ES-I3 (cell line): ENCODE measurements around the gene DHH.
"Not testable (repeated sequence)": the region's sequence is repeated elsewhere in the genome, so short reads cannot be mapped to it uniquely, and the experiment has no call there.

ENCODE experiments used
- H3K36me3 ChIP-seq: 2 replicates; pipeline ENCODE4 v1.6.1; 2013; ENCODE audit warnings: mild to moderate bottlenecking, low read length, control low read depth, moderate library complexity; ENCODE audit not compliant: insufficient read depth
- H3K4me1 ChIP-seq: 2 replicates; pipeline ENCODE4 v1.6.1; 2013; ENCODE audit warnings: mild to moderate bottlenecking, control low read depth, low read length; ENCODE audit not compliant: insufficient read depth
- H3K9ac ChIP-seq: 2 replicates; pipeline ENCODE4 v1.6.1; 2013; ENCODE audit warnings: low read depth, mild to moderate bottlenecking, low read length, moderate library complexity
- H3K9me3 ChIP-seq: 2 replicates; pipeline ENCODE4 v1.6.1; 2013; ENCODE audit warnings: mild to moderate bottlenecking, low read length, moderate library complexity; ENCODE audit not compliant: control insufficient read depth, insufficient read depth

The DHH gene

DNA sequence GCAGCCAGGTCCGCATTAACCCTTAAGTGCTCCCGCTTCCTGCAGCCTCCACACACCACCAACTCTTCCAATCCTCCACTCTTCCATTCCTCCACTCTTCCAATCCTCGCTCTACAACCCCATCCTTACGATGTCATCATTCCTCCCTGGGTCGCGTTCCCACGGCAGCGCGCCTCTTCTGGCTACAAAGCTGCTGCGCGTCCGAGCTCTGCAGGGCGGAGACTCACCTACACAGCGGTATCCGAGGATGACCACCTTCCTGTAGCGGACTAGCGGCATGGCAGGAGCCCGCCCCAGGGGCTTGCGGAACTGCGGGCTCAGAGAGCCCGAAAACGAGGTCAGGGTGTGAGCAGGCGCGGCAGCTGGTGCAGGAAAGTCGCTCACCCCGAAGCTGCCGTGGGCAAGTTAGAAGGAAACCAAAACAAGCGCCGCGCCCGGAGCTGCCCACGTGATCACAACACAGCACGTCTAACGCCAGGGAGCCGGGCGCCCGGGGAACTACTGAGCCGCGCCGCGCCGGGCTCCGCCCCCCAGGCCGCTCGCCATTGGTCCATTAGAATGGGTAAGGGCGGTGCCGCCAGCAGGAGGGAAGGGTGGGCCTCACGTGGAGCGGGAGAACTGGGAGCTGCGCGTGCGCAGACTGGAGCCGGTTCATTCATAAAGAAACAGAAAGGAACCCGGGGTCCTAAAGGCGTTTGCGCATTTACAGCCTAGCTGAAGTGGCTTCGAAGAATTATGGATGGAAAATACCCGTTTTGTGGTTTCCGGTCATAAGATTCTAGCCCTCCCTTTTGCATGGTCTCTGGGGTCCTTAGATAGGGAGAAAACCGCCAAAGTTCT is 24.9 kb downstream of the DHH start, which contains the start of gene RHEBL1:
Gene RHEBL1, minus strand, starts transcription at position 473 of the 840 bp plus-strand sequence. Its CDS starts 194 bp downstream, at position 279.
- no peaks in the 10 kb centered on the region for H3K36me3 ChIP-seq
- peaks cover 4% of the 10 kb centered on the region; the same call in 1 of the 2 replicates for H3K4me1 ChIP-seq
- peak within 1 kb of the TSS; percentile 98 for H3K9ac ChIP-seq
- H3K9me3 ChIP-seq: no peaks in the 10 kb centered on the region

DNA sequence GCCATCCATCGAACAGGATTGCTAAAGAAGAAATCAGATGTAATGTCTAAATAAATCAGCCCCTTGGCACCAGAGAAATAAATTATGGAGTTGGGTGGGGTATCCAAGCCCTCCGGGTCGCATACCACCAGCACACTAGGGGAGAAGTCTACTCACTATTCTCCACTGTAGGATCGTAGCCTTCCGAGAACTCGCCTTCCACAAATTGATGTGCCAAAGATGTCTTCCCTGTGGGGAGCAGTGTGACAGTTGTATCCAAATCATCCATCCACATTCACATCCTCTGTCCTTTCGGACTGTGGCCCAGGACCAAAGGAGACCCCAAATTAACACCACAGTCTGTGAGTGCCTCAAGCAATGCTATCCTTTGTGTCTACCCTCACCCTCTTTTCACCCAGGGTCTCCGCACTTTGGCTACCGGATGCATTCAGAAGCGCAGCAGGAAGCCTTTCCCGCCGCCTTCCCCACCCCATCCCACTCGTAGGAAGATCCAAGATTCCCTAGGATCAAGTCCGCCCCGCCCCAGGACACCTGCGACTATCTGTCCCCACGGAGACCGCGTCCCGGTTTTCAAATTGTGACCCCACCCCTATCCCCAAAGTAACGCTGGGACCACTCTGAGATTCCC is 25.6 kb downstream of the DHH start:
- peak overlapping the region; percentile 98 for H3K9ac ChIP-seq
- H3K9me3 ChIP-seq: no peaks in the 10 kb centered on the region
- H3K36me3 ChIP-seq: no peaks in the 10 kb centered on the region
- H3K4me1 ChIP-seq: peaks cover 4% of the 10 kb centered on the region; the same call in 1 of the 2 replicates

DNA sequence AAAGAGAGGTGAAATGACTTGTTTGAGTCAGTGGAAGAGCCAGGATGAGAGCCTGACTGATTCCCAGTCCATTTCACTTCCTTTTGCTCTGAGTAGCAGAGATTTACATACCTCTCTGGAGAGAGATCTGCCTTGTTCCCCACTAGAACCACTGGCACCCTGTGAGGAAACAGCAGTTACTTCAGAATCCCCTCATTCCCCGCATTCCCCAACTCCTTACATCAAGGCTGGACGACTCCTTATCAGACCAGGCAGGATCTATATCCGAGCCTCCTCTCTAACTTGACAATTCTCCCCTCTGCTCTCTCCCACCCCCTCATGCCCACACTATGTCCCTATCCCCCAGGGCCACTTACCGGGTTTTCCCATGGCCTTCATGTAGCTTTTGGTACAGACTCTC is 28.5 kb downstream of the DHH start:
- no peaks in the 10 kb centered on the region for H3K36me3 ChIP-seq
- H3K9ac ChIP-seq: no peak overlapping the region
- peaks cover 4% of the 10 kb centered on the region; the same call in 1 of the 2 replicates for H3K4me1 ChIP-seq
- H3K9me3 ChIP-seq: no peaks in the 10 kb centered on the region

DNA sequence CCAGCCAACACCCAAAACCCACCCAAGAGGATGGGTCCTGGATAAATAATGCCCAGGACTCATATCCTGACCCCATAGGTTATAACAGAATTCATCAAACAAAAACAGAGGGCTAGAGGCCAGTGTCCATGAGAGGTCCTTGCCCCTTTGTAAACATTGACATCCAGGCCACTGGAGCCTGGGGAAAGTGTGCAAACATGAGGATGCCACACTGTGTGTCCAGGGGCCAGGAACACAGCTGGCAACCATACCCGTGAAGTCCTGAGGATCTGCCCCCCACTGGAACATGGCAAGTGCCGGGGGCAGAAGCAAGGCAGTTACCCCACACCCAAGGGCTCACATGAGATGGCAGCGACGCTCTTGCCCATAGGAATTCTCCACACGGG is 29.8 kb downstream of the DHH start:
- no peaks in the 10 kb centered on the region for H3K9me3 ChIP-seq
- no peaks in the 10 kb centered on the region for H3K36me3 ChIP-seq
- no peaks in the 10 kb centered on the region; the same call in 1 of the 2 replicates for H3K4me1 ChIP-seq
- no peak overlapping the region for H3K9ac ChIP-seq

DNA sequence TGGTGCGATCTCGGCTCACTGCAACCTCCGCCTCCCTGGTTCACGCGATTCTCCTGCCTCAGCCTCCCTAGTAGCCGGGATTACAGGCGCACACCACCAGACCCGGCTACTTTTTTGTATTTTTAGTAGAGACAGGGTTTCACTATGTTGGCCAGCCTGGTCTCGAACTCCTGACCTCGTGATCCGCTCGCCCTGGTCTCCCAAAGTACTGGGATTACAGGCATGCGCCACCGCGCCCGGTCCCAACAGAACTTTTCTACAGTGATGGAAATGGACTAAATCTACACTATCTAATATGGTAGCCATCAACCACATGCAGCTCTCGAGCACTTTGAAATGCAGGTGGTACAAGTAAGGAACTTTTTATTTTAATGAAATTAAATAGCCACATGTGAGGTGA is 32.7 kb downstream of the DHH start:
- peaks cover 18% of the 10 kb centered on the region for H3K4me1 ChIP-seq
- not testable (repeated sequence) for H3K9ac ChIP-seq, H3K36me3 ChIP-seq, H3K9me3 ChIP-seq

DNA sequence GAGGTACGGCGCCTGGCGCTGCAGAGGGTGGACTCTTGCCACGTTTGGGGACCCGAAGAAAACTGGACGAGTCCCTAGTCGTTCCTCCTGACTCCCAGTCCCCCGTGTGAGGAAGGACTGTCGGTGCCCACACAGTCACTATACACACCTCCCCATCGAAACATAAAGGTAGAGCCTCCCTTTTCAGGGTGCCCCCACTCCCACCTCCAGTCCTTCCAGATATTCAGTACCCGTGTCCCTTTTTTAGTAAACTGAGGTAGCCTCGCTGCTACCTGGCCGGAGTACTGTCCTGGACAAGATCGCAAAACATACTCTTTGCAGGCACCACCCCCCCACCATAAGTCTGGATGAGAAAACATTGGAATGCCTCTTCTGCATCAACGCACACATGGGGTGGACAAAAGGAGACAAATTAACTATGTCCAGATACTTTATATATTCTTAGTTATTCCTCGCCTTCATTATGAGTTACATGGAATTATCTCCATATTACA is 33.4 kb downstream of the DHH start:
- H3K9me3 ChIP-seq: no peaks in the 10 kb centered on the region
- H3K9ac ChIP-seq: peak overlapping the region; percentile 86
- no peaks in the 10 kb centered on the region for H3K36me3 ChIP-seq
- H3K4me1 ChIP-seq: peaks cover 25% of the 10 kb centered on the region

- H3K36me3 ChIP-seq: no peaks in the 10 kb centered on the region
- H3K4me1 ChIP-seq: peaks cover 30% of the 10 kb centered on the region
- H3K9me3 ChIP-seq: no peaks in the 10 kb centered on the region
- peak within 1 kb of the TSS; percentile 86 for H3K9ac ChIP-seq
Observed at GRCh38 chr12:49060237-49061156, 34.1 kb downstream of the DHH start, which contains the start of gene KMT2D. Gene KMT2D (minus strand): TSS chr12:49060794. CDS start chr12:49055324, 5,470 bp downstream.

DNA sequence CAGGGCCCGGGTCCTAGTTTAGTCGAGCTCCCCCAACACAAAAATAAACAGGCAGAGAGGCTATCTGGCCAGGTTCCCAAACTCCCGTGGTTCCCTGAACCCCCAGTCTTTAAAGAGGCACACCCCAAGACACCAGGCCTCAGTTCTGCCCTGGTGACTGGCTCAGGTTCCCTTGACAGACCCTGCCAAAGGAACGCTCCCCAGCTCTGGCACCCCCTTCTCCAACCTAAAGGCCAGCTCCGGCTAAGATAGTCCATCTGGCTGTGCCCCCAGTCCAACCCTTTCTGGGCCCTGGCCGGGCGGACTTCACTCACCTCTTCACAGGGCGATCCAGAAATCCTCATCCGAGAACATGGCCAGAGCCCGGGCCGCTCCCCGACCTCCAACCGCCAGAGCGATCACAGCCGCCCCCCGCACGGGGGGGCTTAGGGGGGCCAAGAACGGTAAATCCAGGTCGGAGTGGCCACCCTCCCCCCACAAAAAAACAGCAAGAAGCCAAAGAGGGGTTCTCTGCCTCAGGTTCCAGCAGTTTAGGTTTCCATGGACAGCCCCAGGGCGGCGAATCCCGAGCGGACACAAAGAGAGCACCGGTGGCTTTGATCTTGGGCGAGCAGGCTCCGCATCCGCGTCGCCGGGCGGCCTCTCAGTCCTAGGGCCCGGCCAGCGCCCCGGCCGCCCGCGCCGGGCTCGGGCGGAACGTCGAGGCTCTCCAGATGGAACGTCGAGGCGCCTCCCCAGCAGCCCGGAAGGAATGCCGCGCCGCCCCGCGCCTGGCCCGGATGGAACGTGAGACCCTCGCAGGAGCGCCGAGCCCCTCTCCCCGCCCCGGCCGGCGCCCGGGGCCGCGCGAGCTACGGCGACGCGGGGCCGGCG is 35.1 kb downstream of the DHH start:
- Histone ChIP-seq H3K4me1 (peaks cover 30% of the 10 kb centered on the region), H3K9me3 (no peaks in the 10 kb centered on the region), H3K36me3 (no peaks in the 10 kb centered on the region; the same call in 1 of the 2 replicates), H3K9ac (peak overlapping the region; percentile 86)

GRCh38 chr12:49059045-49059298 is 35.6 kb downstream of the DHH start:
- H3K9ac ChIP-seq: peak overlapping the region; percentile 86

DNA sequence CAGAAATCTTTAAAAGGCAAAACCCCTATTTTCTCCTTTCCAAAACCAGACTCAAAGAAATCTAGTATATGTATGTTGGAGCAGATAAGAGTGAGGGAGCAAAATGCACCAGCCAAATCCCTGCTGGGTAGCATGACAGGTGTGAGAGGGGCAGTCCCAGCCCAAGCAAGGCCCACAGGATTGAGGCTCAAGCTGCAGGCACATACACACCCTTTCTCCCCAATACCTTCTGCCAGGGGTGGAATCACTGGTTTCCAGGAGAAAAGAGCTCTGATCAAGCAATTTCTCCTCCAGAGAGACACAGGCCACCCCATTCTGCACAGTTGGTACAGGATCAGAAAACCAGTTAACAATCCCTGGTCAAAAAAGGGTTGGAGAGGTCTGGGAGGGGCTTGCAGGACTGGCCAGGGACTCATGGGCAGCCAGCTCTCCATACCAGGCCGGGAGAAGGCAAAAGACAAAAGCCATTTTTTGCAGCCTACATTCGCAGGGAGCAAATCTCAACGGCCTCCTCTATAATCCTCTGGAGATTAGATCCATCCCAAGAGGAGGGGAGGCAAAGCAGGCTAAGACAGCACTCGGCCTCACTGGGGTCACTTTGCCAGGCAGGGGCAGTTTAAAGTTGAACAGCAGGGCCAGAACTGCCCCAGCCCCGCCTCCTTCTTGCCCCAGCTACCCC is 36.1 kb downstream of the DHH start:
- H3K9me3 ChIP-seq: no peaks in the 10 kb centered on the region
- H3K9ac ChIP-seq: peak overlapping the region; percentile 86; the same call in 1 of the 2 replicates
- H3K36me3 ChIP-seq: peaks cover 4% of the 10 kb centered on the region; the same call in 1 of the 2 replicates
- H3K4me1 ChIP-seq: peaks cover 30% of the 10 kb centered on the region

More at GRCh38 chr12:49059045-49059298, 35.6 kb downstream of the DHH start:
- Histone ChIP-seq H3K9me3 (no peaks in the 10 kb centered on the region), H3K36me3 (no peaks in the 10 kb centered on the region; the same call in 1 of the 2 replicates), H3K4me1 (peaks cover 30% of the 10 kb centered on the region)

DNA sequence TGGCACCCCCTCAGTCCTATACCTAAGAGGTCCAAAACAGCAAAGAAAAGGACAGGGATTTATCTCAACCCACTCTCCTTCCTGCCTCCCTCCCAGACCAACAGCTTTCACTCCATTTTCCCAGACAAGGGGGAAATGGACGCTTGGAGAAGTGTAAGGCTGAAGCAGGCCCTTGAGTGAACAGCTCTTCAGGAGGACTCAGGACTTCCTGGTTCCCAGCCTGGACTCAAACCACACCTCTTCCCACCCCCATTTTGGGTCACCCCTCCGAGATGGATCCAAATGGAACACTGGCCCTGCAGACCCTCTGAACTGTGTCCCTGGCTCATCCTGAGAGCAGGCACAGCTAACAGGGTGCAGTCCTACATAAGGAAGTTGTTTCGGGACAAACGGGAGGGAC is 36.7 kb downstream of the DHH start:
- Histone ChIP-seq H3K4me1 (peaks cover 30% of the 10 kb centered on the region), H3K9me3 (no peaks in the 10 kb centered on the region), H3K9ac (peak overlapping the region; percentile 86; the same call in 1 of the 2 replicates), H3K36me3 (peaks cover 4% of the 10 kb centered on the region; the same call in 1 of the 2 replicates)

DNA sequence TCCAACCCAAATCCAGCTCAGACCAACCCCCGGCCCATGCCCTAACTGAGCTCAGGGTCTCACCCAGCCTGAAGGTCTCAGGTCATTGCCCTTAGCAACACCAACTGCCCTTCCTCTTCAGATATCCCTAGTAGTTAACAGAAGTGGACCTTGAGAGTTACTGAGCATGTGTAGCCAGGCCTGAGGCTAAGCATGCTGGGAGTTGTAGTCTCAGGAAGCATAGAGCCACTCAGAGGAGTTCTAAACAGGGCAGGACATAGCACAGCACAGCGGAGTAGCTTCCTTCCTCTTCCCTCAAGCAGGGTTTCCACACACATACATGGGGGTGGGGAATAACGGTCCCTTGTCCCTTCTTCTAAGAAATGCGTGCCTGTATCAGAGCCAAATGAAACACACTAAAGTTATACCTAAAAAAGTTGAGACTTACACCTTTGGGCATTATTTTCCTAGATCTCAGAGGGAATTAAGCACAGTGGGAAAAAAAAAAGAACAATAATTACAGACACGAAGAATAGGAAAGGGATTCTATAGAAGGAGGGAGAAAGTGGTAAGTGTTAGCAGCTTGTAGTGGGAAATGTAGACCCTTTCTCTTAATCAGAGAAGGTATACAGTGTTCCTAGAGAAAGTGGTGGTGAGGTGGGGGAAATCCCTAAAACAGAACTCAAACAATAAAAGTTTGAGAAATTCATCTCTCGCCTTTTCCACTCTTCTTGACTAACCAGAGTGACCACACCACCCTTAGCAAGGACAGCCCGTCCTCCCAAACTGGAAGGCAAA is 38.4 kb downstream of the DHH start:
- Histone ChIP-seq H3K9ac (no peak overlapping the region), H3K4me1 (peaks cover 30% of the 10 kb centered on the region)

More for the DNA sequence above, 38.4 kb downstream of the DHH start:
- Histone ChIP-seq H3K36me3 (peaks cover 4% of the 10 kb centered on the region; the same call in 1 of the 2 replicates), H3K9me3 (no peaks in the 10 kb centered on the region)
